Measurements from ENCODE around the gene UBE2J1. TPM values are rescaled to one million over a fixed set of nuclear protein-coding genes. Genes with fewer than 3 reads are reported as not detected.

The UBE2J1 gene
- total and polyA plus RNA-seq, 9 of the 15 experiments (the other 6 are each of a cell fraction or from before 2014, with no cell fraction given): 11.6 to 32.6 (median 22.0) TPM

DNA sequence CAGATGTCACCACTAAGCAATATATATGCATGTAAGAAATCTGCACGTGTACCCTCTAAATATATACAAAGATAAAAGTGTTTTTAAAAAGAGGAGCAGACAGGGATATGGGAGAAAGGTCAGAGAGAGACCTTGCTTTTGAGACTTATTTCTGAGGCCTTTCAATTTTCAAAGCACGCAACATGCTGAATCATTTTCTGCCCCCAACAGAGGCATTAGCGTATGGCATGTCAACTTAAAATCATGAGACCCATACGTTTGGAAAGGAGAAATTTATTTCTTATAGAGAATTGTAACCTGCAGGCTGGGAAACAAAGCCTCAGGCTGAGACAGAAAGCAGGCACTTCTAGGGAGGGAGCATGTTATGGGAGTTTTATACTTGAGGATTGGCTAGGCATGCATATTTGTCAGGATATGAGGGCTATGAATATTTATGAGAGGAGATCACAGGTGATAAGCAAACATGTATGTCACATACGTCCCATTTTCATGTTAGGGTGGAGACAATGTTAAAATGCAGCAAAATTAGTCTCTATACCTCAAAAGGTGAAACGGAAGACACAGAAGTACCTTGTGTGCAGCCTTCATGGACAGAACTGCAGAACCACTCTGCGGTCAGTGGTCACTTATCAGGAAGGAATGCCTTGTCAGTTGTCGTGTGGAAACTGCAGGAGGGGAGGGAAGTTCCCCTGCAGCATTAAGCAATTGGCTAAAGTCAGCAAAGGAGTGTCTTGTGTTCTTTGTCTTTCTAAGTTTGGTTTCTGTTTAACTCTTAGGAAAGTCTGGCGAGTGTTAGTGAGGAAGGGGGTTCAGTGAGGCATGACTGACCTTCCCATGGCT lies 31.2 kb downstream of the UBE2J1 start (continued):
- TF ChIP-seq, protein P1, sequence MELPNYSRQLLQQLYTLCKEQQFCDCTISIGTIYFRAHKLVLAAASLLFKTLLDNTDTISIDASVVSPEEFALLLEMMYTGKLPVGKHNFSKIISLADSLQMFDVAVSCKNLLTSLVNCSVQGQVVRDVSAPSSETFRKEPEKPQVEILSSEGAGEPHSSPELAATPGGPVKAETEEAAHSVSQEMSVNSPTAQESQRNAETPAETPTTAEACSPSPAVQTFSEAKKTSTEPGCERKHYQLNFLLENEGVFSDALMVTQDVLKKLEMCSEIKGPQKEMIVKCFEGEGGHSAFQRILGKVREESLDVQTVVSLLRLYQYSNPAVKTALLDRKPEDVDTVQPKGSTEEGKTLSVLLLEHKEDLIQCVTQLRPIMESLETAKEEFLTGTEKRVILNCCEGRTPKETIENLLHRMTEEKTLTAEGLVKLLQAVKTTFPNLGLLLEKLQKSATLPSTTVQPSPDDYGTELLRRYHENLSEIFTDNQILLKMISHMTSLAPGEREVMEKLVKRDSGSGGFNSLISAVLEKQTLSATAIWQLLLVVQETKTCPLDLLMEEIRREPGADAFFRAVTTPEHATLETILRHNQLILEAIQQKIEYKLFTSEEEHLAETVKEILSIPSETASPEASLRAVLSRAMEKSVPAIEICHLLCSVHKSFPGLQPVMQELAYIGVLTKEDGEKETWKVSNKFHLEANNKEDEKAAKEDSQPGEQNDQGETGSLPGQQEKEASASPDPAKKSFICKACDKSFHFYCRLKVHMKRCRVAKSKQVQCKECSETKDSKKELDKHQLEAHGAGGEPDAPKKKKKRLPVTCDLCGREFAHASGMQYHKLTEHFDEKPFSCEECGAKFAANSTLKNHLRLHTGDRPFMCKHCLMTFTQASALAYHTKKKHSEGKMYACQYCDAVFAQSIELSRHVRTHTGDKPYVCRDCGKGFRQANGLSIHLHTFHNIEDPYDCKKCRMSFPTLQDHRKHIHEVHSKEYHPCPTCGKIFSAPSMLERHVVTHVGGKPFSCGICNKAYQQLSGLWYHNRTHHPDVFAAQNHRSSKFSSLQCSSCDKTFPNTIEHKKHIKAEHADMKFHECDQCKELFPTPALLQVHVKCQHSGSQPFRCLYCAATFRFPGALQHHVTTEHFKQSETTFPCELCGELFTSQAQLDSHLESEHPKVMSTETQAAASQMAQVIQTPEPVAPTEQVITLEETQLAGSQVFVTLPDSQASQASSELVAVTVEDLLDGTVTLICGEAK (IDR thresholded peaks at IDR 0.05): no peak
- TF ChIP-seq, protein P1 (CRISPR knock-in tag; IDR thresholded peaks at IDR 0.05): no peak
- TF ChIP-seq MCM2 (IDR thresholded peaks at IDR 0.05; ENCODE audit: low read depth): no peak
- TF ChIP-seq CCNT2 (IDR thresholded peaks at IDR 0.05; ENCODE audit: borderline replicate concordance, extremely low read depth, insufficient read length, low read depth, low read length): peak; percentile 32
- no peak for TF ChIP-seq ZNF263 (CRISPR knock-in tag; IDR thresholded peaks at IDR 0.05; ENCODE audit: borderline replicate concordance)
- TF ChIP-seq EZH2 (IDR thresholded peaks at IDR 0.05; ENCODE audit: borderline replicate concordance, low read depth, low read length): no peak
- TF ChIP-seq, protein P2, sequence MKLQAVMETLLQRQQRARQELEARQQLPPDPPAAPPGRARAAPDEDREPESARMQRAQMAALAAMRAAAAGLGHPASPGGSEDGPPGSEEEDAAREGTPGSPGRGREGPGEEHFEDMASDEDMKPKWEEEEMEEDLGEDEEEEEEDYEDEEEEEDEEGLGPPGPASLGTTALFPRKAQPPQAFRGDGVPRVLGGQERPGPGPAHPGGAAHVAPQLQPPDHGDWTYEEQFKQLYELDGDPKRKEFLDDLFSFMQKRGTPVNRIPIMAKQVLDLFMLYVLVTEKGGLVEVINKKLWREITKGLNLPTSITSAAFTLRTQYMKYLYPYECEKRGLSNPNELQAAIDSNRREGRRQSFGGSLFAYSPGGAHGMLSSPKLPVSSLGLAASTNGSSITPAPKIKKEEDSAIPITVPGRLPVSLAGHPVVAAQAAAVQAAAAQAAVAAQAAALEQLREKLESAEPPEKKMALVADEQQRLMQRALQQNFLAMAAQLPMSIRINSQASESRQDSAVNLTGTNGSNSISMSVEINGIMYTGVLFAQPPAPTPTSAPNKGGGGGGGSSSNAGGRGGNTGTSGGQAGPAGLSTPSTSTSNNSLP (IDR thresholded peaks at IDR 0.05; ENCODE audit: borderline replicate concordance, low read depth, low read length): no peak
- TF ChIP-seq ZNF212 (CRISPR knock-in tag; IDR thresholded peaks at IDR 0.05): no peak
- TF ChIP-seq MCM5 (IDR thresholded peaks at IDR 0.05; ENCODE audit: low read depth): no peak
- TF ChIP-seq ZFPM2 (CRISPR knock-in tag; IDR thresholded peaks at IDR 0.05): no peak
- TF ChIP-seq ZBTB1 (CRISPR knock-in tag; IDR thresholded peaks at IDR 0.05; ENCODE audit: borderline replicate concordance, low read depth): no peak
- TF ChIP-seq TAF7 (tag; IDR thresholded peaks at IDR 0.05): no peak
- no peak for TF ChIP-seq XRCC3 (IDR thresholded peaks at IDR 0.05)
- TF ChIP-seq HEY1 (CRISPR knock-in tag; IDR thresholded peaks at IDR 0.05; ENCODE audit: borderline replicate concordance): no peak
- no peak for TF ChIP-seq HNRNPK (IDR thresholded peaks at IDR 0.05; ENCODE audit: low read depth, low read length, poor library complexity, severe bottlenecking)
